Lower leg skin (tissue), 3 donors: ENCODE measurements around the gene ERC1.

Experiments
- POLR2A ChIP-seq, 2 donors: fragments of 450-650 bp; IDR thresholded peaks; one replicate each; pipeline ENCODE4 v1.6.1; 2016 to 2017; ENCODE audit warnings: antibody characterized with exemption in 2 of 2, mild to moderate bottlenecking in 1 of 2, moderate library complexity in 1 of 2
- TF ChIP-seq, protein P1 (sequence below), 3 donors: fragments of 450-650 bp; IDR thresholded peaks; one replicate each; pipeline ENCODE4 v1.5.1; 2016; ENCODE audit warnings: antibody characterized with exemption in 3 of 3, mild to moderate bottlenecking in 3 of 3, moderate library complexity in 2 of 3

DNA sequence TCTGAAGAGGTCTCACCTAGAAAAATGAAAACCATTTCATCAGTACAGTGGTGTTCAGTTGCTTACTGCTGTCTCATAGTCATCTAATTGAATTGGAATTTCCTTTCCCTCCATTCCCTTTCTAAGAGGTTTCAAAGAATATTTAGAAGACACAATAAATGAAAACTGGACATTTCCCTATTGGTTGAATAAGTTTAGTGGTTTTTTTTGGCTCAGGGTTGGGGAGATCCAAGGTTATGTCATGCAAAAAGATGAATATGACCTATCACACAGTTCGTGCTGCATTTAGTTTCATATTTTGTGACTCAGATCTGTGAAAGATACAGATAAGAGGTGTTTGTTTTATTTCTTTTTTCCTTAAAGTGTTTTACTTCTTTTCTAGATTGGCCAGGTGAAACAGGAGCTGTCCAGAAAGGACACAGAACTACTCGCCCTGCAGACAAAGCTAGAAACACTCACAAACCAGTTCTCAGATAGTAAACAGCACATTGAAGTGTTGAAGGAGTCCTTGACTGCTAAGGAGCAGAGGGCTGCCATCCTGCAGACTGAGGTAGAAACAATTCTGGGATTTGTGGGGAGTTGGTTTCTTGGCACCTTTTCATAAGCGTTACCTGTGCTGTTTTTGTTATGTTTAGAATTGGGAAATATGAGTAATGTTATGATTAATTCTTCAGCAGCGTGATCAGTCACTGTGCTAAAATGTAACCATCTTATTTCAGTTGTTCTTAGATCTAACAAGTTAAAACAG is 124.6 kb downstream of the ERC1 start:
- TF ChIP-seq, protein P1, sequence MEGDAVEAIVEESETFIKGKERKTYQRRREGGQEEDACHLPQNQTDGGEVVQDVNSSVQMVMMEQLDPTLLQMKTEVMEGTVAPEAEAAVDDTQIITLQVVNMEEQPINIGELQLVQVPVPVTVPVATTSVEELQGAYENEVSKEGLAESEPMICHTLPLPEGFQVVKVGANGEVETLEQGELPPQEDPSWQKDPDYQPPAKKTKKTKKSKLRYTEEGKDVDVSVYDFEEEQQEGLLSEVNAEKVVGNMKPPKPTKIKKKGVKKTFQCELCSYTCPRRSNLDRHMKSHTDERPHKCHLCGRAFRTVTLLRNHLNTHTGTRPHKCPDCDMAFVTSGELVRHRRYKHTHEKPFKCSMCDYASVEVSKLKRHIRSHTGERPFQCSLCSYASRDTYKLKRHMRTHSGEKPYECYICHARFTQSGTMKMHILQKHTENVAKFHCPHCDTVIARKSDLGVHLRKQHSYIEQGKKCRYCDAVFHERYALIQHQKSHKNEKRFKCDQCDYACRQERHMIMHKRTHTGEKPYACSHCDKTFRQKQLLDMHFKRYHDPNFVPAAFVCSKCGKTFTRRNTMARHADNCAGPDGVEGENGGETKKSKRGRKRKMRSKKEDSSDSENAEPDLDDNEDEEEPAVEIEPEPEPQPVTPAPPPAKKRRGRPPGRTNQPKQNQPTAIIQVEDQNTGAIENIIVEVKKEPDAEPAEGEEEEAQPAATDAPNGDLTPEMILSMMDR (IDR thresholded peaks at IDR 0.05) = no peak
- TF ChIP-seq POLR2A (IDR thresholded peaks at IDR 0.05) = no peak
